HG03439 (cell line): ENCODE measurements around the gene LPCAT1.
"Not testable (repeated sequence)": the region's sequence is repeated elsewhere in the genome, so short reads cannot be mapped to it uniquely, and the experiment has no call there.

Experiments
- ATAC-seq: cut with Tn5 transposase; IDR thresholded peaks from one replicate; pipeline ENCODE4 v1.9.1; 2021; ENCODE audit warnings: mild to moderate bottlenecking, moderate library complexity; ENCODE audit not compliant: unreplicated experiment

LPCAT1 gene

DNA sequence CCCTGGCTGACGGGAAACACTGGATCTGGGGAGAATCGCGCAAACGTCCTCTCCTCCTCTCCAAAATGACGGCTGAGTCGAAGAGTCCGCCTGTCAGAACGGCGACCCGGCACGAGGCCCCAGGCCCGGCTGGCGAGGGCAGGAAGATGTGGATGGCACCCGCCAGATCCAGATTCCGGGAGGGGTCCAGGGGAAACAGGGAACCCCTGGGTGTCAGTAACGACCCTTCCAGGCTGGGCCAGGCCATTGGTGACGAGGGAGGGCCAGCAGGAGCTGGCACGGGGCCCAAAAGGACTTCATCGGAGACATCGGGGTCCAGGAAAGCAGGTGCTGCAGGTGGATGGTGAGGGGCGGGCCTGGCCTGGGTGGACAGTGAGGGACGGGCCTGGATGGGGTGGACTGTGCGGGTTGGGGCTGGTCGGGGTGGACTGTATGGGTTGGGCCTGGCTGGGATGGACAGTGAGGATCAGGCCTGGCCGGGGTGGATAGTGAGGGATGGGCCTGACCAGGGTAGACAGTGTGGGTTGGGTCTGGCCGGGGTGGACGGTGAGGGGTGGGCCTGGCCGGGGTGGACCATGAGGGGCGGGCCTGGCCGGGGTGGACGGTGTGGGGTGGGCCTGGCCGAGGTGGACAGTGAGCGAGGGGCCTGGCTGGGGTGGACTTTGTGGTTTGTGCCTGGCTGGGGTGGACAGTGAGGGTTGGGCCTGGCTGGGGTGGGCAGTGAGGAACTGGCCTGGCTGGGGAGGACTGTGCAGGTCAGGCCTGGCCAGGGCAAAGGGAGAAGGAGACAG lies 92.5 kb downstream of the LPCAT1 start:
- ATAC-seq: no peak

DNA sequence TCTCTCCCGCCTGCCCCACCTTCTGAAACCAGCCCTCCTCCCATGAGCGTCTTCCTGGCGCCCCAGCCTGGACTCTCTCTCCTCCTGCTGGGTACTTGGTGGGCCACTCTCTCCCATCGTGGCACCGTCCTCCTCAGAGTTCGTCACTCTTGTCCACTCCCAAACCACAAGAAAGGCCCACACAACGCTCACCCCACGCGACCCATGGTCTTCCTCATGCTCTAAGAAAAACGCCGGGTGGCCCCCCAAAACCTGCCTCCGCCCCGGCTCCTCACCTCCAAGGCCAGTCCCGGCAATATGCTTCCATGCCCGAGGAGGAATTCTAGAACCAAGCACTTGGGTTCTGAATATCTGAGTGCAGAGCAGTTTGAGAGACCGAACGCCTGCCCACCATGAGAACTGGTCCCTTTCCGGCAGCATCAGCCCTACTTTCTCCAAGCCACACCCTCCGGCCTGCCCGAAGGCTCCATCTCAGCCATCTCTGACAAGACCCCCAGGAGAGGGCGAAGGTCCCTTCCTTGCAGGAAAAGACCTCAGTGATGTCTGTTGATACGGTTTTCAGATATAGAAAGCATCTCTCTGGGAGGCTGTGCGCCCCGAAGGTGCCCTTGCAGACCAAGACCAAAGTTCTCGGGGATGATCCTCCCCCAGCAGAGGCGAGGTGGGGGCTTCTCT lies 93.5 kb downstream of the LPCAT1 start:
- no peak for ATAC-seq

DNA sequence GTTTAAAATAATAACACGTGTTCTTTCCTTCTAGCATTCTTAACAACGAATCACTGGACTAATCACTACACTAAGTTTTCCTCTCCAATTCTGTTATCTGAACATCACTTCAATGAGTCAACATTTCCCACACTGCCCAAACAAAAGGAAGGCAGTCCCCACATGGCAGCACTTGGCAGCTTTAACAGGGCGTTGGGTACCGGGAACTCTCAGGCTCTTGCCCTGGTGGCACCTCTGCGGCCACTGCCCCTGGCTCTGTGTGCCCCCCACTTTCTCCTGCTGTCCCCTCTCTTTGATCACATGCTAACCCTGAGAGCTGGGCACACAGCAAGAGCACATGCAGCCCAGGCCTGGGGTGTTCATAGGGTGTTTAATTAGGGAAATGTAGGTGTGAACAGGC lies 94.3 kb downstream of the LPCAT1 start:
- ATAC-seq: no peak

DNA sequence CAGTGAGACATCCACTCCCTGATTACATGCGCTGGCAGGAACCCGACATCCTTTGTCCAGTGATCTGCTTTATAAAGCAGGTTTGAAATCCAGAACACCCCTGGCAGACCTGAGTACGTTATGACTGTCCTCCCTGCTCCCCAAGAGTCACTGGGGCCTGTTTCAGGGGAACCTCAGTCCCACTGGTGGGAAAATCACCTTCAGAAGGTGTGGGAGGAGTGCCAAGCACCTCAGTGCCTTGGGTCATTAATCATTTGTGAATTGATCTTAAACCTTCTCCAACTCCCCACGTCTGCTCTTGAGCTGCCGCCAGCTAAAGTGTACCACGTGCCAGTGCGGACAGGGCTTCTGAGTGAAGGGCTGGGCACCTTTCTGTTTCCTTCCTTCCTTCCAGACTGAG lies 94.7 kb downstream of the LPCAT1 start:
- ATAC-seq: no peak

DNA sequence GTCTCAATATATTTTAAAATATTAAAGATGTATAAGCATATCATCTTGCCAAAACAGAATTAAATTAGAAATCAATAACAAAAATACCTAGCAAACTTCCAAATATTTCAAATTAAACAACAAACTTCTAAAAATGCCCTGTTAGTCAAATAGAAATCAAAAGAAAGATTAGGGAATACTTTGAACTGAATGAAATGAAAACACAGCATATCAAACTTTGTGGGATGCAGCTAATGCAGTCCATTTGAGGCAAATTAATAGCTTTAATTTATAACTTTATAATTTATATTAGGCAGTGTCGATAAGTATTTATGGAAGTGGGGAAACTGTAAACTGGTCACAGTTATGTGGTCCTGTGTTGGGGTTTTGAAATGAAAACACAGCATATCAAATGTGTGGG lies 95.7 kb downstream of the LPCAT1 start:
- no peak for ATAC-seq

DNA sequence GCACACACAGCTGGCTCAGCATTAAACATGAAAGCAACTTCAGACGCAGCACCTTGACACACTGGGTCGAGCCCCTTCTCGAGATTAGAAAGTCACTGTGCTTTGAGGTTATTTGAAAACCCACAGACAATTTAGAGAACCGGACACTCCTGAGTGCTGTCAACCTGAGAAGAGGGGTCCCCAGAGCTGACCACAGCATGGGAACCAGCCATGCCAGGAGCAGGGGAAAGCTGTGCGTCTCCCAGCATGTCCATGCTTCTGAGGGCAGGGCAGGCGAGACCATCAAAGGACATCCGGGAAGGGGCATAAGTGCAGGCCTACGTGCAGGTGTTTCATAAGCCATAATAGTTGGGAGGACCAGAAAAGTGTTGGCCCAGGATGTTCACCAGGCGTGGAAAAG lies 99.0 kb downstream of the LPCAT1 start:
- ATAC-seq: no peak

DNA sequence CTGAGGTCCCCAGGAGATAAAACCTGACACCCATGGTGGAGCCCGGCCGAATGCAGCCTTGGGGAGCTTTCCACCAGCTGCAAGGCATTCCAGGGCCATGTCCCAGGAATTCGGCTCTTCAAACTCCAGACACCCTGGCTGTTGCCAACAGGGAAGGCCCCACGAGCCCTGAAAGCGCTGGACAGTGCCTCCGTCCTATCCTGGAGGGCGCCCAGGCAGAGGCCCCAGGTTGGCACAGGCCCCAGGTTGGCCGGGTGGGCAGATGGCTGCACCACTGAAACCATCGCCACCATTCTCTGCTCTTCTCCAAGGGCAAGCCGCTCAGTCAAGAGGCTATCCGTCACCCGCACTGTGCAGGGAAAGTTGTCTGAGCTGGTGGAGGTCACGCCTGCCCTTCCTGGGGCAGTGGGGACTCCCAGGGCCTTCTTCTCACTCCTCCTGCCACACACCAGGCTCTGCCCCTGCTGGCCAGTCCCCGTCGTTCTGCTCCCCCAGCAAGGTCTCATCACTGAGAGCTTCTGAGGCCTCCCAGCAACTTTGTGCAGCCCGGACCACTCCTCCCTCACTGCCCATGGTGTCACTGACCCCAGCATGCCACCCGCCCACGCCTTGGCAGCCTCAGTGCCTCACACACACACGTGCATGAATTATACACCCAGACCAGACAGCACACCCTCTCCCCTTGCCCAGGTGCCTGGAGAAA lies 99.7 kb downstream of the LPCAT1 start:
- no peak for ATAC-seq

DNA sequence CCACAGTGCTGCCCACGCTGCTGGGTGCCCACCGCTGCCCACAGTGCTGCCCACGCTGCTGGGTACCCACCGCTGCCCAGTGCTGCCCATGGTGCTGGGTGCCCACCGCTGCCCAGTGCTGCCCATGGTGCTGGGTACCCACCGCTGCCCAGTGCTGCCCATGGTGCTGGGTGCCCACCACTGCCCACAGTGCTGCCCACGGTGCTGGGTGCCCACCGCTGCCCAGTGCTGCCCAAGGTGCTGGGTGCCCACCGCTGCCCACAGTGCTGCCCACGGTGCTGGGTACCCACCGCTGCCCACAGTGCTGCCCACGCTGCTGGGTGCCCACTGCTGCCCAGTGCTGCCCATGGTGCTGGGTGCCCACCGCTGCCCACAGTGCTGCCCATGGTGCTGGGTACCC lies 101.2 kb downstream of the LPCAT1 start:
- not testable (repeated sequence) for ATAC-seq

DNA sequence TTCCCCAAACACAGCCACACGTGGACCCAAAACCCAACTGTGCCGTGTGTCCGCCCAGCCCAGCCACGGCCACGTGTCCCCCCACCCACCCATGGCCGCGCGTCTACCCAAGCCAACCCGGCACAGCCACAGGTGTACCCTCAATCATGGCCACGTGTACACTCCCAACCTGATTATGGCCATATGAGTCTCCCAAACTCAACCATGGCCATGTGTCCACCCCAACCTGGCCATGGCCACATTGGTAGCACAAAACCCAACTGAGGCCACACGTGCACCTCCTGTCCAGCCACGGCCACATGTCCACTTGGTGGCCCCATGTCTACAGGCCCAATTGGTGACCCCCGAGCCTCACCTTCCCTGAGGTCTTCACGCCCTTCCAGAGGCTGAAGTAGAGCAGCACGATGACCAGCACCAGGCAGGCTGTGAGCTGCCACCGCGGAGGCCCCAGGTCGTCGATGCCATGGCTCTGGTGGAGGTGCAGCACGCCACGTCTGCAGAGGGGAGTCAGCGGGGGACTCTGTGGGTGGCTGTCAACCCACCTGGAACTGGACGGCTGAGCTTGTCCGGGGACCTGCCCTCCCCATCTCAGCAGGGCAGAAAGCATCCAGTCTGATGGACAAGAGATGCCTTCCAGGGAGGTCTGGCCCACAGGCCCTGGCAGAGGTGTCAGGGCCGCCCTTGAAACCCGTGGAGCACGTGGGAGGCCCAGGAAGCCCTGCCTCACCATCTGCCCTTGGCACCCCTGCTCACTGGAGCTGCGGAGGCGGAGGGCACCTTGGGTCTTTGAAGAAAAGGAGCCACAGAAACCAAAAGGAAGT lies 102.0 kb downstream of the LPCAT1 start:
- ATAC-seq: no peak

DNA sequence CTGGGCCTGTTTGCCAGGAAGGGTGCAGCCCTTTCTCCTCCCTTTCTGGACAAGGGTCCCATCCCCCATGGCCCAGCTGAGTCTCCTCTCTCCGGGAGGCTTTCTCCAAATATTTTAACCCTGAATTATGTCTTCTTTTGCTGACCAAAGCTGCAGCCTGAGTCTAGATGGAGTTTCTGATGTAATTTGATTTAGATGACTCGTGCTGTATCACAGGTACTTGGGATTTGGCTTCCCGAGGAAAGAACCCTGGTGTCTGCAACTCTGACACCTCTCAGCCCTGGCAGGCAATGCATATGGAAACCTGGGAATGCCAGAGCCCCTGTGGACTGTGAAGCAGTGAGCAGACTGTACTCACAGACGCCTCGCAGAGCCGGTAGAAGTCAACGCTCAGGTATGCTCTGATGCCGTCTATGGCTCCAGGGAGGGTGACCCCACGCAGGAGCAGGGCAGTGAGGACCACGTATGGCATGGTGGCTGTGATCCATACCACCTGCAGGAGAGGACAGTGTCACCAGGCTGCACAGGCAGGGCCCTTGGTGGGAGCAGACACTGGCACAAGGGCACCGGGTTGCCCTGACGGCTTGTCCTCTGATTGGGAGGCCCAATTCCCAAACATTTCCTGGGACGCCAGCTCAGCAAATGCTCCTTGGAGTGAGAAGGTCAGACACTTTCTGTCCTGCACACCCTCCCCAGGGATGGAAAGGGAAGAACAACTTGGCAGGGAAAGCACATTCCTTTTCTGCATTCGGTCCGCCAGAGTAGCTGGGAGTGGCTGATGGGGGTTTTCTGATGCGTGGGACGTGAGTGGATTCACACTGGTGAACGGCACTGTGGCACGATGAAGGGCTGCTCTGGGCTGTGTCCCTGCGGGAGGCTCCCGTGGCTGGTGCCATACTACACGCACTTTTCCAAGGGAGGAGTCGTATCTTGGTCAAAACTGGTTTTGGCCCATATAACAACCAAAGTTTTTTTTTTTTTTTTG lies 103.3 kb downstream of the LPCAT1 start:
- ATAC-seq: no peak

DNA sequence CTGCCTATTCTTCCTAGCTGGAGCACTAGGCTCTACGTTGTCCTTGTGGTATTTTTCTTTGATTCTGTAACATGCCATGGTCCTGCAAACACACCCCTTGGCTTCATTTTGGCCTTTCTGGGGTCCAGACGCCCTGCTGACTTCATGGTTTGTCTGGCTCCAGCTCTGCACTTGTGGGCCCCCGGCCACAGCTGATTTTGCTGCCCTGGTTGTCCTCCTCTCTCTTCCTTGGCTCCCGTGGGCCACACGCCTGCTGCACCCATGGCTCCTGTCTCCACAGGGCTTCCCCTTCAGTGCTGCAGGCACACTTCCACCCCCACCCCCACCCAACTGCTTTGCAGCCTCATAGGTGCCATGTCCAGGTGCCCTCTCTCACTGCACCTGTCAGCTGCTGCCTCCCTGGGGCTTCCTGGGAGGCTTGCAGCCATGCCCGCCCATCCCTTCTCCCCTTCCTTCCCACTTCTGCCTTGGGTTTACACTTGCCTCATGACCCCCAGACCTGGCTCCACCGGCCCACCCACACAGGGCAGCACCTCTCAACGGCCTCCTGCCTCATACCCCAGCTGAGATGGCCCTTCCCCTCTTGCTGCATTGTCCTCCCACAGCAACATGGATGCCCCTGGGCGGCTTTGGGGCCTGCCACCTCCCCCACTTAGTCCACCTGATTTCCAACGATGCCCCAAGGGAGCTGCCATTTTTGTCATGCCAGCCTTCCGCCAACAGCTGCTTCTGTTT lies 104.1 kb downstream of the LPCAT1 start:
- ATAC-seq: no peak

DNA sequence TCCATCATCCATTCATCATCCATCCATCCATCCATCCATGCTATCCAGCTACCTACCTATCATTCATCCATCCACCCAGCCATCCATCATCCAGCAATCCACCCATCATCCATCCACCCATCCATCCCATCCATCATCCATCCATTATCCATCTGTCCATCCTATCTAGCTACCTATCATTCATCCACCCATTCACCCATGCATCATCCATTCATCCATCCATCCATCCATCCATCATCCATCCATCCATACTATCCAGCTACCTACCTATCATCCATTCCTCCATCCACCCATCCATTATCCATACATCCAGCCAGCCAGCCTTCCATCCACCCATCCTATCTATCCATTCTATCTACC lies 104.9 kb downstream of the LPCAT1 start:
- no peak for ATAC-seq

DNA sequence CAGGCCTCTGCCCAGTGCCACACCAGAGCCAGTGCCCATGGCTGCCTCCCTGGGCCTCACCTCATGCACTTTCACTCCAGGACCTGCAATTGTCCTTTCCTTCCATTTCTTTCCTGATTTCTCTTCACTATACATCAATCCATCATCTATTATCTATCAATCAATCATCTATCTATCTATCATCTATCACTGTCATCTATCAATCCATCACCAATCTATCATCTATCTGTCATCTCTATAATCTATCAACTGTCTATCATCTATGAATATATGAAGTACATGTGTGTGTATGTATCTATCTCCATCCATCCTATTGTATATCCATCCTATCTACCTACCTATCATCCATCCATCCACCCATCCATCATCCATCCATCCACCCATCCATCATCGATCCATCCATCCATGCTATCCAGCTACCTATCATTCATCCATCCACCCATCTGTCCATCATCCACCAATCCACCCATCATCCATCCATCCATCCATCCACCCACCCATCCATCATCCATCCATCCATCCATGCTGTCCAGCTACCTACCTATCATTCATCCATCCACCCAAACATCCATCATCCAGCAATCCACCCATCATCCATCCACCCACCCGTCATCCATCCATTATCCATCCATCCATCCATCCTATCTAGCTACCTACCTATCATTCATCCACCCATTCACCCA lies 105.4 kb downstream of the LPCAT1 start:
- no peak for ATAC-seq

DNA sequence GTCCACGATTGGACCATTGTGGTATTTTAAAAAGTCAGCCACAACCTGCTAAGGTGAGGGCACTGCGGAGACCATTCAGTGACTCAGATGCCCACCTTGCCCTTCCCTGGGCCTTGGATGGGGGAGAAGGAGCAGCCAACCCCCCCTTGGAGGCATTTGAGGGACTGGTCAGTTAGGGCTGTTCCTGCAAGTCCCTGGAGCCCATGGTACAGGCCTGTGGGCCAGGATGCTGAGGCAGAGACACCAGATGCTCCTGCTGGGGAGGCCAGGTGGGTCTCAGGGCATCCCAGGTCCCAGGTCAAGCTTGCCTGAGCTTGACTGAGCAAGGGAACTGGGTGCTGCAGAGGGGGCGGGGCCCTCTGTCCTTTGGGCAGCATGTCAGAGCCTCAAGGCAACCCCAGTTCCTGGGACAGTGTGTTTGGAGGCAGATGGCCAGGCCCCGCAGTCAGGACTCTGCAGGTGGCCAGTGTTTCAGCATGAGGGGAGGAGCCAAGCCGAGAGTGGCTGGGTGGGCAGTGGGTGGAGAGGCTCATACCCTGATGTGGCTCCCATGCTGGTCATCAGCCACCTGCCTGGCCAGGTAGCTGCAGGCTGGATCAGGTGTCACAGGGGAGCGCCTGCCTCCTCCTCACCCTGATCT lies 106.1 kb downstream of the LPCAT1 start:
- no peak for ATAC-seq

DNA sequence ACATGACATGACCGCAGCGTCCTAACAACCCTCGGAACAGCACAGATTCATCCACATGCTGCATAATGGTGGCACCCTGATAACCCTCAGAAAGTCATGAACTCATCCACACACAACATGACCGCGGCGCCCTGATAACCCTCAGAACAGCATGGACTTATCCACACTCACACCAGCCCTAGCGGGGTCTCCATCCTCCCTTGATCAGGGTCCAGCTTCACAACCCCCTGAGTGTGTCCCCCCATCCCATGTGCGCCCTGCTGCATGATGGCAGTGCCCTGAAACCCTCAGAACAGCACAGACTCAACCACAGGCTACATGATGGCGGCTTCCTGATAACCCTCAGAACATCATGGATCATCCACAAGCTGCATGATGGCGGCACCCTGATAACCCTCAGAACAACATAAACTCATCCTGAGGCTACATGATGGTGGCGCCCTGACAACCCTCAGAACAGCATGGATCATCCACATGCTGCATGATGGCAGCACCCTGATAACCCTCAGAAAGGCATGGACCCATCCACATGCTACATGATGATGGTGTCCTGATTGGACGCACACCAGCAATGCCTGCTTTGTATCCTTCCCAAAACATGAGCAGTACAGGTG lies 106.8 kb downstream of the LPCAT1 start:
- ATAC-seq: no peak

DNA sequence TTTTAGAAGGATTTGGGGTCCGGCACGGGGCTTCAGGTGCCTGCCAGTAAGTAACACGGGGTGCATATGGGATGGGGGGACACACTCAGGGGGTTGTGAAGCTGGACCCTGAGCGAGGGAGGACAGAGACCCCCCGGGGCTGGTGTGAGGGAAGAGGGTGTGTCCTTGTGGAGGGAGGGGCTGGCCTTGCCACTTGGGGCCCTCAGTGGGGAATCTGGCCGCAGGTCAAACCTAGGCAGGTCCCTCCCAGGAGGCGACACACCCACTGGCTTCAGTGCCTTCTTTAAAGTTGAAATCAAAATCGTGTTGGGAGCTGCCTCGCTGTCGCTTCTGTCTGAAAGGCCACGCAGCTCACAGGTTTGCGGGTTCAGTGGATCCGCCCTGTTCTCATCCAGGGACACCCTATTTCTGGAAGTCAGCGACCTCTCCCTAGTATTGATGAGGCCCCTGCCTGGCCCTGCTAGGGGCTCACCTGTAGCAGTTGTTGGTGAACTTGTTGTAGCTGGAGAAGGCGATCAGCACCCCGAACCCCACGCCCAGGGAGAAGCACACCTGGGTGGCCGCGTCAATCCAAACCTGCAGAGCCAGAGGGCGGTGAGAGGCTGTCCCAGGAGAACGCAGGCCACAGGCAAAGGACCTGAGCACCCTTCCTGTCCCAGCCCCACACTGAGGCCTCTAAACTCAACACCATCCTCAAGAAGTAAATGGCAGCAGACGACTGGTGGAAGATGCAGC lies 108.0 kb downstream of the LPCAT1 start:
- no peak for ATAC-seq

DNA sequence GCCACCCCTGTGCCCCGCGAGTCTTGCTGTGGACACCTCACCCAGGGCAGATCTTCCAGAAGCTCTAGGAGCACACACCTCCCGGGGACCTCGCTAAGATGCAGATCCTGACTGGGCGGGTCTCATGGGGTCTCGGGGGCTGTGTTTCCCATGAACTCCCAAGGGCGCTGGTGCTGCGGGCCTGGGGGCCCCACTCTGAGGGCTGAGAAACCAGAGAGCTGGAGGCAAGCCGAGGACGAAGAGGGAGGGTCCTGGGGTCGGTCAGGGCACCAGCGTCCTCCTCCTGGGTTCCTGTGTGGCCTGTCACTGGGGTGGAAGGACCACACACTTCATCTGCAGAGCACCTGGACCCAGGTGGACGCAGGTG lies 108.7 kb downstream of the LPCAT1 start:
- no peak for ATAC-seq
